ENCODE data around the gene SWSAP1.

Gene SWSAP1

DNA sequence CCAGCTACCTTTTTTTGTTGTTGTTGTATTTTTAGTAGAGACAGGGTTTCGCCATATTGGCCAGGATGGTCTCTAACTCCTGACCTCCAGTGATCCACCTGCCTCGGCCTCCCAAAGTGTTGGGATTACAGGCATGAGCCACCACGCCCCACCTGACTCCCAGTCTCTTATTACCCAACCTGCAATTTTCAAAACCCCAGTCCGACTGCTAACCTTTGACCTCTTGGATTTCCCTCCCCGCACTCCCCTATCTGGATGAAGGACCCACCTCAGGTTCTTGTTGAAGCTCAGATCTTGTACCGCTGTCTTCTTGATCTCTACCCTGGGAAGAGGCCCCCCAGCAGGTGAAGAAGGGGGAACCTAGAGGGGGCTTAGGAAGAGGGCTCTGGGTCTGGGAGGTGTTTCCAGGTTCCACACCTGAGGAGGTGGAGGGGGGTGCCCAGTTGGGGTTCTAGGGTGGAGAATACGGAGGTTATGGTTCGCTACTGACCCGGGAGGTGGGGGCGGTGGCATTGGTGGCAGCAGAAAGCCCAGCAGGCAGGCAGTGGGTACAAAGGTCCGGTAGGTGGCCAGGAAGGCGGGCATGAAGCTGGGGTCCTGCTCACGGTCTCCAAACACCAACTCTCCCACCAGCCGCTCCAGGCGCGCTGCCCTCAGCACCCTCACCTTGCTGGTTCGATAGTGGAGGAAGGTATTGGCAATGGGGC is 42.0 kb downstream of the SWSAP1 start:
- DNase-seq: no peak

DNA sequence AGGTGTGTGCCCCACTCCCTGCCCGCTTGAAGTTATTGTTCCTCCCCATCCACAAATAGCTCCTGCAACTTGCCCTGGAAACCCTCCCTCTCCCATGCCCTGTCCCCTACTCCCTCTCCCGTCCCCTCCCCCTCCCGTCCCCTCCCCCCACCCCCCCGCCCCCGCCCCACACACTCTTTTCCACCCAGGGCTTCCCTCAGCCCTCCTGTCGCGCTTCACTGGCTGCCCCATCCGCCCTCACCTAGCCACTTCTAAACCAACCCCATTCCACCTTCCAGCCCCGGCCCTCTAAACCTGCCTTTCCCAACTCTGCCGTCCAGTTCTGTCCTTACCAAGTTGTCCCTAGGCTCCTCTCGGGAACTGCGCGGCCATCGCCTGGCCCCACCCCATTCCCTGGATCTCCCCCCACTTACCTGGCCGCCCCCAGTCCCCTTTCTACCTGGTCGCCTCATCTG is 43.7 kb downstream of the SWSAP1 start:
- no peak for DNase-seq

DNA sequence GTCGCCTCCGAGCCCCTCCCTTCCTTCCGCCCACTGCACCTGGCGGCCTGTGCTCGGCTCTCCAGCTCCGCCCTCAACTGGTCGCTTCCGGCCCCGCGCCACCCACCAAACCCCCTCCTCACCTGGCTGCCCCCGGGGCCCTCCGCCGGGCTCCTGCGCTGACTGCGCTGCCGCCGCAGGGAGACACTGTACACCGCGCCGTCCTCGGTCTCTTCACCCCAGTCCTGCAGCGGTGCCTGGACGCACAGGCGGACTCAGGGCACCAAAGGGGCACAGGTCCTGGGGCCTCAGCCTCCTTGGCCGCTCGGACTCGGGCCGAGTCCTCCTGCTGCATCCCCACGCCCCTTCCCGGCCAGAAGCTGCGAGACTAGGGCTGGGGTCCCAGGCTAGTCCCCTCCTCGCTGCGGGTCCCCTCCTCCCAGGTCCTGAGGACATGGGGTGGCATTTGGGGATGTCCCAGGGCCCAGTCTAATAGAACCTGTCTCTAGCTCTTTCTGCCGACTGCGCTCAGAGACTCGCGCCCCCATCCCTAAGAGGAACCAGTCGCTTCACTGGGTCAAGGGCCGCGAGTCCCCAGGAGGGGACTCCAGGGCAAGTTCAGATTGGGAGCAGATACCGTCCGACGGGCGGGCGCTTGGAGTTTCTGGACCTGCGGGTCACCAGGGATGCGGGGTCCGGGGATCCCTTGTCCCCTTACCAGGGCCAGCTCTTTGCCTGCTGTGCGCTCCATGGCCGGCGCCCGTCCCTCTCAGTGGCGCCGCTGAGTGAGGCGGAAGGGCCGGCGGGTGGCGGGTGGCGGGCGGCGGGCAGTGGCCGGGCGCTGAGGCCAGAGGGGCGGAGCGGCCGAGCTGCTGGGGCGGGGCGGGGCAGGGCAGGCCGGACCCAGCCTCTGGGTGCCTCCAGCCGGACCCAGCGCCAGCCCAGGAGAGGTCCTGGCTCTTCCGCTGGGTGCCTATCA is 44.4 kb downstream of the SWSAP1 start, which contains the start of gene RGL3:
RGL3 (minus strand) TSS at position 766 of the 958 bp plus-strand sequence; CDS start at position 730, 36 bp downstream.
- no peak for DNase-seq

DNA sequence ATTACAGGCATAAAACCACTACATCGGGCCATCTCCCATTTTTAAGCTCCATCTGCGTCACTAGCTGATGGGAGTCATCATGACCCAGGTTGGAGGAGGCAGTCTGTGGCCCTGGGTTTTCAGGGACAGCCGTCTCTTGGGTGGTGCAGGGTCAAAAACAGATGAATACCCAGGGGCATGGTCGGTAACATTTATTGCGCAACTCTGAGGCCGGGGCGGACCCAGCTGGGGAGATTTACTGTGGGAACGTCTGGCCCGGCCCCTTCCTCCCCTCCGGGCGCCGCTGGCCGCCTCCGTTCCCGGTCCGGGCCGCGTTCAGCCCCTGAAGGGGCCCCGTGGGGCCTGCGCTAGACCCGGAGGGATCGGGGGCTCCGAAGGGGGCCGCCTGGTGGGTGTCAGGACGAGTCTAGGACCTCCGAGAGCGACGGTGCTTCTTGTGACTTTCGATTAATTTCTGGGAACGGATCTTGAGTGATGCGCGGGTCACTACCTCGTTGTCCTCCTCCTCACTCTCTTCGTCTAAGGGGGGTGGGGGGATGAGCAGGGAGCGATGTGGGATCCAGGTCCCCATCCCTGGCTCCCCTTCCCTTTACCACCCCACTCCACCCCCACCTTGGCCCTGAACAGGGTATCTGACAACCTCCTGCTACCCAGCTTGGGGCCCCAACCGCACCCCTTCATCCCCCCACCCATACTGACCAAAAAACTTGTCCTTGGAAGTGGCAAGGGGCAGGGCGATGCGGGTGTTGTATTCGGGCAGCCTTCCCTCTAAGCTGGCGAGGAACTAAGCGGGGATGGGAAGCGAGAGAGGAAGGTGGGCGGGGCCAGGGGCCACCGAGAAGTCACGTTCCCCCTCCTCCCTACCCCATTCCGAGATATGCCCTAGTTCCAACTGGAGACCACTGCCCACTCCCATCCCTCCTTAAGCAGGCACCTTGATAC is 46.2 kb downstream of the SWSAP1 start:
- DNase-seq: no peak

DNA sequence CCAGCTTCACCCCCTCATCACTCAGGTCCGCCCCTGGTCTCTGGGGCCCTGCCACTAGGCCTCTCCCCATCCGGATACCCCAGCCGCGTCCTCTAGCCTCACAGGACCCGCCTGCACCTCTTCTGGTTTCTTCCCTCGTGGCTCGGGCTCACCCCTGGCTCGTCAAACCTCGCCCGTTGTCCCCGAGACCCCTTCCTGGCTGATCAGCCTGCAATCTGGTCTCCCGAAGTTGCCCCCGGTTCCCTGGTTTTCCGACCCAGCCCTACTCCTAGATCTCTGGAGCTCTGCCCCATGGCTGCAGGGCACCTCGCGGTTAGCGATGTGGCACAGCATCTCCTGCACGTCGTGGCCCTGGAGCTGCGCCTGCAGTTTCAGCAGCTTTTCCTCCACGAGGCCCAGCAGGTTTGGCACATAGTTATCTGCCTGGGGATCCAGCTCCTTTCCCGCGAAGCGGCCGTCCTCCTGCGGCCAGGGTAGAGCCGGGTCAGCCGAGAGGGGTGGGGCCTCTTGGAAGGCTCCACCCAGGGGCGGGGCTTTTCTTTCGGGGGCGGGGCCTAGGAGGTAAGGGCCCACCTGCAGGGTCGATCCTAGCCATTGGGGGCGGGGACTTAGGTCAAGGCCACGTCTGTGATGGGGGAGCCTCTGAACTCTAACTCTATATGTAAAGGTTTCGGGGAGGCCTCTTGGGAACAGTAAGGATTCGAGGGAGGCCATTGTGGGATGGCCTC is 47.1 kb downstream of the SWSAP1 start:
- DNase-seq: no peak

DNA sequence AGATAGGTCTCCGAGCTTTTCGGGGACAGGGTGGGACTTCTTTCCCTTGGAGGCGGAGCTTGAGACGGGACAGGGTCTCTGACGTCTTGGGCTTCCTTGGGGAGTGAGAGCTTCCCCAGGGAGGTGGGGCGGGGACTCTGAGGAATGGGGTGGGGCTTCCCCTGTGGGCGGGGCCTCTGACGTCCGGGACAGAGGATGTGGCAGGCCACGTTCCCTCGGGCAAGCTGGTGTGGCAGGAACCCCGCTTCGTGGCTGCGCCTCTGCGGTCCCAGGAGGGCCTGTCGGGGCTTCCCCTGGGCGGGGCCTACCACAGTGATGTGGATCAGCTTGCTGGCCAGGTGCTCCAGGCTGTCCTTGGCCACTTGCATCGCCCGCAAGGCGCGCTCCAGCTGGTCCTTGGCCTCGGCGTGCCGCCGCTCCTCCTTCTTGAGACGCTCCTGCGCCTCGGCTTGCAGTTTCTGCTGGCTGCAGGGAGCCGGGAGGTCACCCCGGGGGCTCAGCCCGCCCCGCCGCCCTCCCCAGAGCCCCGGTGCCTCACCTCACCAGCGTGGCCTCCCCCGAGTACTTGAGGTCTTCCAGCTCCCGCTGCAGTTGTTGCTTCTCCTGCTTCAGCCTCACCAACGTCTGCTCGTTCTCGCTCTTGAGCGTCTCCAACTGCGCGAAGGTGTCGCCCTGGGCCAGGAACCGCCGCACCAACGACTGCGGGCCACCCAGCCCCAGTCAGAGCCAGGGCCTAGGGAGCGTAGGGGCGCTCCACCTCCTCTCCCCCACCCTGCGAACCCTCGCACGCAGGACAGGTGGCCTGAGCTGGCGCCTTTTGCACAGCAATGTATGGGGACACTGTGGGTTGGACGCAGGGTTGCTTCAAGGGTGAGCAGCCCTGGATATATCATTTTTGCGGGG is 47.9 kb downstream of the SWSAP1 start:
- DNase-seq: no peak

DNA sequence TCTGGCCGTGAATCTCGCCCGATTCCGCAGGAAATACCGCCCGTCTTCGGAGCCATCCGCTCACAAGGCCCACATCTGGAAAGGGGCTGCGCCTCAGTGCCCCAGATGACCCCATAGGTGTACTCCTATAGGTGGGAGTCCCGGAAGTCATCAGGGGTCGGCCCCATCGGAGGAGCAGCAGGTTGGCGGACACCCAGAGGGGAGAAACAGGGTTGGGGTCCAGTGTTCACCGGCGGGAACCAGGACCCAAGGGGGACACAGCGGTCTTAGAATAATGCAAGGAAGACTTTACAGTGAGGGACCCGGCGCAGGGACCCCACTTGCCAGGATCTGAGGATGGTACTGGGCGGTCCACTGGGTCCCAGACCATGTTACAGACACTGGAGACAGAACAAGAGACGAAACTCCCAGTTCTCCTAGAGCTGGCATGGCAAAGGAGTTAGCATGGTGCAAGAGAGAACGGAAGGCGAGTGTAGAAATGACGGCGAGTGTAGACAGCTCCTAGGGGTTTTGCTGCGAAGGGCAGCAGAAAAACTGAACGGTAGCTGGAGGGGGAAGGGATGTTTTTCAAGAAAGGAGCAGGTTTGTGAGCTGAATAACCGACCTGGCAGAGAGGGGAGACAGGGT is 48.8 kb downstream of the SWSAP1 start:
- DNase-seq: no peak

DNA sequence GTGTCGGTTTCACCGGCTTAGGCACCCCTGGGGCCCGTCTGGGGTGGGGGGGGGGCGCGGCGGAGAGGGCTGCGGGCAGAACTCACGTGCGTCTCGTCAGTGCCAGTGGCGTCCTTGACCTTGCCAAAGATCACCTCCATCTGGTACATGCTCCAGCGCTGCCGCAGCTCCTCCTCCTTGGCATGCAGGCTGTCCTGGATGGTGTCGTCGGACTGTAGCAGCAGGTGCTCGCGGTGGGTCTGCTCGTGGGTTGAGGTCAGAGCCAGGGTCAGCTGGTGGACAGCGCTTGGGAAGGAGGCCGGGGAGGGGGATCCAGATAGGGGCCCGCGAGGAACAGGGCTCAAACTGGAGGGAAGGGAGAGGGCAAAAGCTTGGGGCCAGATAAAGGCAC is 49.3 kb downstream of the SWSAP1 start:
- DNase-seq: no peak

Measured in NCI-H1092 (cell line).